A673 (cell line): ENCODE measurements around the gene PLEKHO2. TPM values are rescaled to one million over a fixed set of nuclear protein-coding genes. Genes with fewer than 3 reads are reported as not detected.

ENCODE experiments used
- BruUV-seq: library from RNA; stranded (reverse); fragments of 400-500 nt; replicated peaks from 2 replicates; lab custom pipeline; 2021; lab: Mats Ljungman, UMichigan
- CTCF ChIA-PET: fragments of 300-600 bp; sonication (Branson Sonifier 250); formaldehyde crosslinking; loops from one replicate; lab custom pipeline; 2022; ENCODE audit warnings: antibody characterized with exemption; lab: Charles Lee
- POLR2A ChIA-PET: fragments of 300-600 bp; sonication (Branson Sonifier 250); formaldehyde crosslinking; loops from one replicate; lab custom pipeline; 2022; ENCODE audit warnings: antibody characterized with exemption; ENCODE audit not compliant: low non-redundant PET; lab: Charles Lee
- DNase-seq: peaks from one replicate; pipeline ENCODE4 v3.0.0-alpha.2; 2015; ENCODE audit warnings: low spot score
- H3K27ac ChIP-seq: fragments of 200-600 bp; sonication (generic); 2 replicates; pipeline ENCODE4 v1.5.1; 2016; ENCODE audit warnings: mixed run types, low read depth, mild to moderate bottlenecking, mixed read lengths, antibody characterized with exemption, low read length; ENCODE audit not compliant: poor library complexity, severe bottlenecking
- H3K27me3 ChIP-seq: fragments of 200-600 bp; sonication (generic); replicated peaks from 2 replicates; pipeline ENCODE4 v1.6.1; 2017; ENCODE audit warnings: mixed run types, low read depth, mild to moderate bottlenecking, mixed read lengths, antibody characterized with exemption, low read length; ENCODE audit not compliant: insufficient read depth, poor library complexity
- H3K36me3 ChIP-seq: fragments of 200-600 bp; sonication (generic); 2 replicates; pipeline ENCODE4 v1.6.1; 2016; ENCODE audit warnings: mixed run types, mild to moderate bottlenecking, mixed read lengths, antibody characterized with exemption, low read length; ENCODE audit not compliant: insufficient read depth, poor library complexity, severe bottlenecking
- H3K4me1 ChIP-seq: fragments of 200-600 bp; sonication (generic); 2 replicates; pipeline ENCODE4 v1.6.1; 2017; ENCODE audit warnings: mixed run types, mild to moderate bottlenecking, mixed read lengths, antibody characterized with exemption, low read length; ENCODE audit not compliant: insufficient read depth, poor library complexity, severe bottlenecking
- H3K4me3 ChIP-seq: fragments of 200-600 bp; sonication (generic); 2 replicates; pipeline ENCODE4 v1.5.1; 2016; ENCODE audit warnings: low read depth, mixed run types, mild to moderate bottlenecking, mixed read lengths, low read length; ENCODE audit not compliant: poor library complexity, severe bottlenecking
- H3K9me3 ChIP-seq: fragments of 200-600 bp; sonication (generic); 2 replicates; pipeline ENCODE4 v1.6.1; 2016; ENCODE audit warnings: mixed run types, low read depth, mild to moderate bottlenecking, mixed read lengths, antibody characterized with exemption, low read length; ENCODE audit not compliant: poor library complexity, severe bottlenecking
- CTCF ChIP-seq: fragments of 300-800, 200-600 bp; sonication (generic); conservative IDR thresholded peaks from 2 replicates; pipeline ENCODE4 v1.5.1; 2017; ENCODE audit warnings: low read depth, mild to moderate bottlenecking, antibody characterized with exemption, low read length, moderate library complexity, mixed read lengths
- EZH2 ChIP-seq: fragments of 200-600 bp; sonication (generic); IDR thresholded peaks from 2 replicates; pipeline ENCODE4 v1.6.1; 2017; ENCODE audit warnings: borderline replicate concordance, low read depth, mild to moderate bottlenecking, mixed read lengths, antibody characterized with exemption, low read length; ENCODE audit not compliant: poor library complexity, severe bottlenecking
- intact Hi-C: fragments of 100-400 bp; cut with micrococcal nuclease; formaldehyde crosslinking; loops from one replicate; pipeline ENCODE4 v1.10.0; 2022; ENCODE audit not compliant: unreplicated experiment
- total RNA-seq: library from RNA; stranded (reverse); gene quantifications from 2 replicates; pipeline ENCODE4 v1.2.3, GENCODE V29; 2021

The PLEKHO2 gene
- total RNA-seq, 1 experiment from 2014 or later, result 8.9 TPM

- peaks cover 11% of the 10 kb centered on the region for H3K4me1 ChIP-seq
- intact Hi-C loops, result no loop called here
- TF ChIP-seq CTCF (no peak), EZH2 (no peak)
- no peaks in the 10 kb centered on the region for H3K36me3 ChIP-seq
- no peak within 1 kb of the TSS for H3K27ac ChIP-seq
- ChIA-PET CTCF (interaction anchor here (0.7 kb wide), 1 partner anchor 71 kb away, joined by 6 read pairs; no protein-coding TSS in a partner anchor), POLR2A (no interaction called here)
- H3K4me3 ChIP-seq, result peak within 1 kb of the TSS; percentile 53
- H3K9me3 ChIP-seq, result no peaks in the 10 kb centered on the region
- DNase-seq, result peak; percentile 64
- BruUV-seq, result no TSS peak
- no peaks in the 10 kb centered on the region for H3K27me3 ChIP-seq
Measured at GRCh38 chr15:64911311-64912186, 69.8 kb downstream of the PLEKHO2 start, which contains the start of gene ANKDD1A. TSS of gene ANKDD1A (plus strand) at chr15:64911902. CDS start at chr15:64911931, 29 bp downstream.

DNA sequence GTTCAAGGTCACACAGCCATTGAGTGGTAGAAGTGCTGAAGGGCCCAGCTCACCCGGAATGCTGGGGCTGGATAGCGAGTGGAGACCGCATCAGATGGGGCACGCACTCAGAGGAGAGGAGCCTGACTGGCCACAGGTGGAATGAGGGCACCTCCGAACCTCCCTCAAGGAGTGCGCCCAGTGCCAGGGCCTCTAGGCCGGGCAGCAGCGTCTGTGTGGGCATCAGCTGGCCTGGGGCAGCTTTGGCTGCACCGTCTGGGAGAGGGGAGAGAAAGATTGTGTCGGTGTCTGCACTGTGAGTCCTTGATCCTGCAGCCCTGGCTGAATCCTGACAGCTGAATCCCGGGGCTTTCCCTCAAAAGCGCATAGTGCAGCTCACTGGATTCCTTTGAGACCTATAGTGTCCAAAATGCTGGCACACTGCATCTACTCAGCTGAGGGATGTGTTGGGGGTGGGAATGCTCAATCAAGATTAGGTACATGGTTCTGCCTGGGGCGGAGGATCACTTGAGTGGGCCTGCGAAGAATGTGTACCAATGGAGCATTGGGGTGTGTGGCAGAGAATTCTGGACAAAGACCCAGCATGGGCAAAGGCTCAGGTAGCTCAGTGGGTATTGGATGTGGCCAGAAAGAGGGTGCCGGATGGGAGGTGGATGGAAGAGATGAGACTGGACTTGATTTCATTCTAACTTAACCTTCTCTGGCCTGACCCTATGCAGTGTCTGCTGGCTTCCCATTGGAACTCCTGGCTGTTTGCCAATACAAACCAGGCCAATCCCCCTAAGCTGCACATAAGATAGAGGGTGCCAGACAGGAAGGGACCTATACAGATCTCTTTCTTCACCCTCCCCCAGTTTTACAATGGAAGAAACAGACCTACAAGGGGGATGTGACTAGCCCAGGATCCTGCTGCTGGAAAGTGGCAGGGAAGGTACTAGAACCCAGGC is 70.9 kb downstream of the PLEKHO2 start:
- no peak for DNase-seq
- Histone ChIP-seq H3K36me3 (no peaks in the 10 kb centered on the region), H3K9me3 (no peaks in the 10 kb centered on the region), H3K27me3 (no peaks in the 10 kb centered on the region), H3K4me3 (peak overlapping the region; percentile 53), H3K4me1 (peaks cover 11% of the 10 kb centered on the region), H3K27ac (no peak overlapping the region)
- ChIA-PET CTCF (interaction anchor here (0.6 to 0.7 kb wide), 2 partner anchors 72 to 942 kb away, joined by 6 to 16 read pairs; no protein-coding TSS in a partner anchor), POLR2A (no interaction called here)
- TF ChIP-seq EZH2 (no peak), CTCF (no peak)
- no TSS peak for BruUV-seq
- intact Hi-C loops, result no loop called here

DNA sequence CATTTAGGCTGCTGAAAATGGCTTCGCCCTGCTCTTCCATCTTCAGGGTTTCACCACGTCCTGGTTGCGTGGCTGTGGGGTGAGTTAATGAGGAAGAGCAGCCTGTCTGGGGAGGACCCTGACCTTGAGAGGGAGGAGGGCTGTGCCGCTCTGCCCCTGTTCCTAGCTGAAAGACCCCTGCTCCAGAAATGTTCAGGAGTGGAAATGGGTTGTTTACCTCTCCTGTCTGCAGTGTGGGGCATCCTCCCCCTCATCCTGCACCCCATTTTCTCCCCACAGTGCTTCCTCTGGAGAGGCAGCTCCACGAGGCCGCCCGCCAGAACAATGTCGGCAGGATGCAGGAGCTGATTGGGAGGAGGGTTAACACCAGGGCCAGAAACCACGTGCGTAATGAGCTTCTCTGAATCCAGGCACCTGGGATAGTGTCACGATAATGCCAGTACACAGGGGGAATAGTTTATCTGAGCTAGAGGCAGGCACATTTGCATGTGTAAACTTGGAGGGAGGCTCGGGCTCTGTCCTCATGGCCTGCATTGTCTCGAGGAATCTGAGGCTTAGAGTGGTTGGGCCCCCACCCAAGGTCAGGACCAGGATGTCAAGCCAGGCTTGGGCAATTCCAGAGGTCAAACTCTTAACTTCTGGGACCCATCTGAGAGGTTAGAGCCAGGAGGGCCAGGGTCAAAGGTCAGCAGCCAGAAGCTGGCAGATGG is 74.0 kb downstream of the PLEKHO2 start:
- intact Hi-C loops, result no loop called here
- Histone ChIP-seq H3K36me3 (no peaks in the 10 kb centered on the region), H3K9me3 (no peaks in the 10 kb centered on the region), H3K27me3 (no peaks in the 10 kb centered on the region), H3K27ac (no peak overlapping the region), H3K4me3 (no peak overlapping the region), H3K4me1 (peaks cover 11% of the 10 kb centered on the region)
- no peak for DNase-seq
- ChIA-PET POLR2A (no interaction called here), CTCF (no interaction called here)
- TF ChIP-seq CTCF (no peak), EZH2 (no peak)
- BruUV-seq, result no TSS peak
